PC-9 (cell line): ENCODE measurements around the gene TSC1. TPM values are rescaled to one million over a fixed set of nuclear protein-coding genes. Genes with fewer than 3 reads are reported as not detected.
A peak's percentile ranks its signal among the peaks of the same experiment; 100 is the strongest.

Source experiments
- BruUV-seq: library from RNA; stranded (reverse); fragments of 400-500 nt; replicated peaks from 2 replicates; lab custom pipeline; 2021; lab: Mats Ljungman, UMichigan
- CTCF ChIA-PET: fragments of 300-600 bp; sonication (Branson Sonifier 250); formaldehyde crosslinking; loops from one replicate; lab custom pipeline; 2022; ENCODE audit warnings: antibody characterized with exemption; lab: Charles Lee
- POLR2A ChIA-PET: fragments of 300-600 bp; sonication (Branson Sonifier 250); formaldehyde crosslinking; loops from one replicate; lab custom pipeline; 2022; ENCODE audit warnings: antibody characterized with exemption; ENCODE audit not compliant: unreplicated experiment; lab: Charles Lee
- DNase-seq, 2 experiments: peaks; one replicate each; pipeline versions ENCODE4 v3.0.0 to v3.0.0-alpha.2; 2015 to 2022; ENCODE audit warnings: mixed read lengths in 1 of 2
- H2AFZ ChIP-seq: fragments of 200-600 bp; sonication (generic); 2 replicates; pipeline ENCODE4 v1.8.1; 2017; ENCODE audit warnings: antibody characterized with exemption
- H3F3A ChIP-seq: fragments of 200-600 bp; sonication (generic); 2 replicates; pipeline ENCODE4 v1.8.1; 2017; ENCODE audit warnings: antibody characterized with exemption, mild to moderate bottlenecking, low read depth; ENCODE audit not compliant: insufficient read depth
- H3K27ac ChIP-seq: fragments of 200-600 bp; sonication (generic); 2 replicates; pipeline ENCODE4 v1.6.1; 2016; ENCODE audit warnings: mixed run types
- H3K27me3 ChIP-seq: fragments of 200-600 bp; sonication (generic); 2 replicates; pipeline ENCODE4 v1.6.1; 2016; ENCODE audit warnings: low read depth, mixed run types; ENCODE audit not compliant: insufficient read depth
- H3K36me3 ChIP-seq: fragments of 200-600 bp; sonication (generic); 2 replicates; pipeline ENCODE4 v1.6.1; 2016; ENCODE audit warnings: low read depth, mixed run types
- H3K4me1 ChIP-seq: fragments of 200-600 bp; sonication (generic); replicated peaks from 2 replicates; pipeline ENCODE4 v1.6.1; 2016; ENCODE audit warnings: mixed run types; ENCODE audit not compliant: insufficient read depth
- H3K4me2 ChIP-seq: fragments of 200-600 bp; sonication (generic); 2 replicates; pipeline ENCODE4 v1.6.1; 2017; ENCODE audit warnings: mixed run types
- H3K4me3 ChIP-seq: fragments of 200-600 bp; sonication (generic); 2 replicates; pipeline ENCODE4 v1.6.1; 2016; ENCODE audit warnings: mixed run types
- H3K79me2 ChIP-seq: fragments of 200-600 bp; sonication (generic); 2 replicates; pipeline ENCODE4 v1.6.1; 2017; ENCODE audit warnings: low read depth, mixed run types
- H3K9me2 ChIP-seq: fragments of 200-600 bp; sonication (generic); 2 replicates; pipeline ENCODE4 v1.8.1; 2017; ENCODE audit warnings: mild to moderate bottlenecking; ENCODE audit not compliant: insufficient read depth
- H3K9me3 ChIP-seq: fragments of 200-600 bp; sonication (generic); 2 replicates; pipeline ENCODE4 v1.8.1; 2016; ENCODE audit warnings: low read depth; ENCODE audit not compliant: insufficient read depth
- H4K20me1 ChIP-seq: fragments of 200-600 bp; sonication (generic); 2 replicates; pipeline ENCODE4 v1.8.1; 2017; ENCODE audit not compliant: insufficient read depth
- CTCF ChIP-seq: fragments of 200-600 bp; sonication (generic); conservative IDR thresholded peaks from 2 replicates; pipeline ENCODE4 v1.6.1; 2017; ENCODE audit warnings: mixed run types, antibody characterized with exemption, mild to moderate bottlenecking, moderate library complexity
- EZH2 ChIP-seq: fragments of 200-600 bp; sonication (generic); IDR thresholded peaks from 2 replicates; pipeline ENCODE4 v1.8.0; 2017; ENCODE audit warnings: antibody characterized with exemption, low read depth
- intact Hi-C: fragments of 100-400 bp; cut with micrococcal nuclease; formaldehyde crosslinking; loops from one replicate; pipeline ENCODE4 v1.10.0; 2022; ENCODE audit not compliant: unreplicated experiment
- total RNA-seq: library from RNA; stranded (reverse); gene quantifications from 2 replicates; pipeline ENCODE4 v1.2.3, GENCODE V29; 2021

Gene TSC1
- total RNA-seq, 1 experiment from 2014 or later: 61.0 TPM

- no peak for DNase-seq
- H3K4me3 ChIP-seq: no peak overlapping the region
- TF ChIP-seq CTCF (no peak), EZH2 (no peak)
- H3K79me2 ChIP-seq: no peaks in the 10 kb centered on the region
- no peaks in the 10 kb centered on the region for H3K27me3 ChIP-seq
- H3K27ac ChIP-seq: no peak overlapping the region
- H3K4me1 ChIP-seq: no peaks in the 10 kb centered on the region
- H4K20me1 ChIP-seq: peaks cover 12% of the 10 kb centered on the region; the same call in 1 of the 2 replicates
- CTCF ChIA-PET: no interaction called here
- H3F3A ChIP-seq: no peaks in the 10 kb centered on the region
- no TSS peak for BruUV-seq
- no peaks in the 10 kb centered on the region for H3K9me3 ChIP-seq
- intact Hi-C loops: loop anchor here (2.0 to 10.0 kb wide), 4 partner anchors 97 to 489 kb away; partner anchors contain the start of genes CFAP77 and DDX31
- no peak overlapping the region for H2AFZ ChIP-seq
- peaks cover 12% of the 10 kb centered on the region; the same call in 1 of the 2 replicates for H3K36me3 ChIP-seq
- POLR2A ChIA-PET: no interaction called here
- no peak overlapping the region for H3K4me2 ChIP-seq
- no peaks in the 10 kb centered on the region for H3K9me2 ChIP-seq
These were observed 40.6 kb downstream of the TSC1 start for GRCh38 chr9:132903574-132904492.

- intact Hi-C loops: loop anchor here (2.0 to 10.0 kb wide), 4 partner anchors 95 to 487 kb away; partner anchors contain the start of genes CFAP77 and DDX31
- Histone ChIP-seq H4K20me1 (peaks cover 12% of the 10 kb centered on the region; the same call in 1 of the 2 replicates), H3K27ac (no peak overlapping the region), H3K9me2 (no peaks in the 10 kb centered on the region), H3K4me1 (no peaks in the 10 kb centered on the region), H3K4me3 (no peak overlapping the region), H3K79me2 (no peaks in the 10 kb centered on the region), H3K9me3 (no peaks in the 10 kb centered on the region), H3F3A (no peaks in the 10 kb centered on the region), H3K36me3 (peaks cover 20% of the 10 kb centered on the region; the same call in 1 of the 2 replicates), H2AFZ (no peak overlapping the region), H3K4me2 (no peak overlapping the region), H3K27me3 (no peaks in the 10 kb centered on the region)
- ChIA-PET POLR2A (interaction anchor here (0.6 kb wide), 1 partner anchor 567 kb away, joined by 17 read pairs; no protein-coding TSS in a partner anchor), CTCF (interaction anchor here (0.6 to 1.5 kb wide), 3 partner anchors 25 to 163 kb away, joined by 3 to 6 read pairs (median 4); no protein-coding TSS in a partner anchor)
- BruUV-seq: no TSS peak
- TF ChIP-seq CTCF (peak; percentile 94), EZH2 (no peak)
- peak; percentile 69 to 78 for DNase-seq
These were observed 42.3 kb downstream of the TSC1 start for GRCh38 chr9:132901858-132902831.

GRCh38 chr9:132898051-132898450, 46.4 kb downstream of the TSC1 start:
- H3K4me3 ChIP-seq: no peak overlapping the region
- no peaks in the 10 kb centered on the region for H3K9me3 ChIP-seq
- peaks cover 19% of the 10 kb centered on the region for H3K4me1 ChIP-seq
- no peaks in the 10 kb centered on the region for H3K27me3 ChIP-seq
- CTCF ChIA-PET: no interaction called here
- intact Hi-C loops: no loop called here
- BruUV-seq: no TSS peak
- H3K79me2 ChIP-seq: no peaks in the 10 kb centered on the region
- no peak overlapping the region for H3K4me2 ChIP-seq
- no peak overlapping the region for H3K27ac ChIP-seq
- POLR2A ChIA-PET: no interaction called here
- H3K9me2 ChIP-seq: no peaks in the 10 kb centered on the region
- no peak for TF ChIP-seq EZH2
- H4K20me1 ChIP-seq: peaks cover 15% of the 10 kb centered on the region
- no peak for DNase-seq
- H2AFZ ChIP-seq: no peak overlapping the region
- H3F3A ChIP-seq: peaks cover 13% of the 10 kb centered on the region; the same call in 1 of the 2 replicates
- peaks cover 25% of the 10 kb centered on the region; the same call in 1 of the 2 replicates for H3K36me3 ChIP-seq
